Measurements from ENCODE around the gene MAP2K5.

- TF ChIP-seq EGR1 (IDR thresholded peaks at IDR 0.05; ENCODE audit: borderline replicate concordance in 1 of 2, low read depth in 2 of 2, low read length in 2 of 2) (no peak), CTCF (IDR thresholded peaks at IDR 0.05 in 2 of 3, conservative IDR thresholded peaks at IDR 0.05 in 1 of 3; ENCODE audit: control insufficient read depth in 2 of 3, extremely low read depth in 1 of 3, insufficient read depth in 1 of 3, low read depth in 3 of 3, low read length in 3 of 3) (no peak), PML (IDR thresholded peaks at IDR 0.05; ENCODE audit: low read length) (no peak), E4F1 (IDR thresholded peaks at IDR 0.05; ENCODE audit: borderline replicate concordance, partially characterized antibody) (no peak), EP300 (IDR thresholded peaks at IDR 0.05; ENCODE audit: borderline replicate concordance in 1 of 2, control insufficient read depth in 1 of 2, low read depth in 2 of 2, low read length in 2 of 2) (no peak), E2F8 (IDR thresholded peaks at IDR 0.05; ENCODE audit: low read depth, partially characterized antibody) (no peak), STAT3 (IDR thresholded peaks at IDR 0.05; ENCODE audit: low read depth, low read length) (no peak), ZBTB11 (CRISPR knock-in tag; IDR thresholded peaks at IDR 0.05) (no peak), HDAC2 (IDR thresholded peaks at IDR 0.05) (no peak), PRDM15 (CRISPR knock-in tag; IDR thresholded peaks at IDR 0.05) (no peak), CEBPB (IDR thresholded peaks at IDR 0.05; ENCODE audit: borderline replicate concordance in 1 of 2, low read depth in 2 of 2, low read length in 2 of 2) (no peak), RBBP5 (conservative IDR thresholded peaks at IDR 0.05) (no peak)
Observed at GRCh38 chr15:67587331-67587730, 44.8 kb downstream of the MAP2K5 start.

All from GM12878 (cell line).